ENCODE data around the gene ETHE1.
"Not testable (repeated sequence)": the region's sequence is repeated elsewhere in the genome, so short reads cannot be mapped to it uniquely, and the experiment has no call there.

The ETHE1 gene

GRCh38 chr19:43551399-43552197 lies 24.6 kb upstream of the ETHE1 start:
- no peak for DNase-seq (ENCODE audit: low read depth)

- DNase-seq (ENCODE audit: low read depth): no peak
Measured at GRCh38 chr19:43548706-43549105, 21.7 kb upstream of the ETHE1 start.

GRCh38 chr19:43547926-43548325 lies 20.9 kb upstream of the ETHE1 start:
- DNase-seq (ENCODE audit: low read depth): not testable (repeated sequence)

- no peak for DNase-seq (ENCODE audit: low read depth)
Measured at GRCh38 chr19:43546581-43546980, 19.6 kb upstream of the ETHE1 start.

GRCh38 chr19:43545981-43546380 lies 19.0 kb upstream of the ETHE1 start:
- DNase-seq (ENCODE audit: low read depth): no peak

- no peak for DNase-seq (ENCODE audit: low read depth)
Measured at GRCh38 chr19:43545276-43545675, 18.3 kb upstream of the ETHE1 start.

GRCh38 chr19:43544077-43544476 lies 17.1 kb upstream of the ETHE1 start:
- no peak for DNase-seq (ENCODE audit: low read depth)

- DNase-seq (ENCODE audit: low read depth): no peak
Measured at GRCh38 chr19:43541920-43542650, 15.1 kb upstream of the ETHE1 start.

- no peak for DNase-seq (ENCODE audit: low read depth)
Measured at GRCh38 chr19:43540381-43540780, 13.4 kb upstream of the ETHE1 start.

- DNase-seq (ENCODE audit: low read depth): no peak
Measured at GRCh38 chr19:43538922-43539321, 11.9 kb upstream of the ETHE1 start.

GRCh38 chr19:43534816-43535761 lies 8.1 kb upstream of the ETHE1 start:
- DNase-seq (ENCODE audit: low read depth): no peak

- no peak for DNase-seq (ENCODE audit: low read depth)
Measured at GRCh38 chr19:43534305-43534815, 7.4 kb upstream of the ETHE1 start.

GRCh38 chr19:43533546-43534304 lies 6.7 kb upstream of the ETHE1 start:
- peak; percentile 82 for DNase-seq (ENCODE audit: low read depth)

GRCh38 chr19:43532962-43533545 lies 6.1 kb upstream of the ETHE1 start, which contains the start of gene ZNF575:
ZNF575 (plus strand) TSS chr19:43533188; CDS start chr19:43534423, 1,235 bp downstream.
- DNase-seq (ENCODE audit: low read depth): peak; percentile 74

GRCh38 chr19:43532571-43532961 lies 5.6 kb upstream of the ETHE1 start:
- DNase-seq (ENCODE audit: low read depth): no peak

GRCh38 chr19:43527860-43528622 lies 1.0 kb upstream of the ETHE1 start:
- no peak for DNase-seq (ENCODE audit: low read depth)

GRCh38 chr19:43525836-43526771 lies 897 bp downstream of the ETHE1 start:
- DNase-seq (ENCODE audit: low read depth): no peak

GRCh38 chr19:43524922-43525835 lies 1.8 kb downstream of the ETHE1 start:
- DNase-seq (ENCODE audit: low read depth): no peak

Measured in activated T-helper 9 cell treated with anti-CD3 and anti-CD28 coated beads, Interleukin-2, amount 50 U/mL, for 16 hours (primary cell).